Measurements from ENCODE around the gene CYP24A1.
"Not testable (repeated sequence)": the region's sequence is repeated elsewhere in the genome, so short reads cannot be mapped to it uniquely, and the experiment has no call there.

CYP24A1 gene

DNA sequence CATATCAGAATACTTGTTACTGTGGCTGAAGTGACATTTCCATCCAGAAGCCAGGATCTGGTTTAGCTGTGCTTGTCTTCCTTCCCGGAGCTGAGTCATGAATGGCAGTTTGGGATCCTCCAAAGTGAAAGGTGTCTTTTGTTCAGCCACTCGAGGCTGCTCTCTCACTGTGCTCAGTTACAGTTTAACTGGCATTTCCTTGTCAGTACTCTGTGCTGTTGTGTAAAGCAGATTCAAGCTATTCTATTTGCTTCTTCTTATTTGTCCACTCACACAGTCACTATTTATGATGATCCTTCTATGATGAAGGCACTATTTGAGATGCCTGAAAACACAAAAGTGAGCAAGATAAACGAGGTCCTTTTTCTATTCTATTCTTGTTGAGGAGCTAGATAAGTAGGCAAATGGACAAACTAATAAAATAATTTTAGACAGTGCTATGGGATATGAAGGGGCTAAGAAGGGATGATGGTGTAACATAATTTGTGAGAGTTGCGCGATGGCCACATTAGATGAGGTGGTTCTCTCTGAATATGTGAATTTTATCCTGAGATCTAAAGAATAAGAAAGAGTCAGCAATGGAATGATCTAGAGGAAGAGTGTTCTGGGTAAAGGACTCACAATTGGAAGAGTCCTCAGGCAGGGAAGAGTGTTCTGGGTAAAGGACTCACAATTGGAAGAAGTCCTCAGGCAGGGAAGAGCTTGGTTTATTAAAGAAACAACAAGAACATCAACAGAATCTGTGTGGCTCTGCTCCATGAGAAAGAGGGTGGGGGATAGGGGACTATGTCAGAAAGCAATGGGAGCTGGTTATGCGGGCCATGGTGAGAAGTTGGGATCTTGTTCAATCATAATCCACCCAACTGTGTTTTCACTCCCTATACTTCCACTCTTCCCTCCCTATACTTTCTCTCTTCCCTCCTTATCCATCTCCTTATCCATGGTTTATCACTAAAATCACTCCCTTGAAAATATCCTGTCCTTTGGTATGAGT is 40.1 kb downstream of the CYP24A1 start:
- DNase-seq (ENCODE audit: low spot score), result no peak

GRCh38 chr20:54132612-54133433 is 41.0 kb downstream of the CYP24A1 start:
- DNase-seq (ENCODE audit: low spot score), result no peak

DNA sequence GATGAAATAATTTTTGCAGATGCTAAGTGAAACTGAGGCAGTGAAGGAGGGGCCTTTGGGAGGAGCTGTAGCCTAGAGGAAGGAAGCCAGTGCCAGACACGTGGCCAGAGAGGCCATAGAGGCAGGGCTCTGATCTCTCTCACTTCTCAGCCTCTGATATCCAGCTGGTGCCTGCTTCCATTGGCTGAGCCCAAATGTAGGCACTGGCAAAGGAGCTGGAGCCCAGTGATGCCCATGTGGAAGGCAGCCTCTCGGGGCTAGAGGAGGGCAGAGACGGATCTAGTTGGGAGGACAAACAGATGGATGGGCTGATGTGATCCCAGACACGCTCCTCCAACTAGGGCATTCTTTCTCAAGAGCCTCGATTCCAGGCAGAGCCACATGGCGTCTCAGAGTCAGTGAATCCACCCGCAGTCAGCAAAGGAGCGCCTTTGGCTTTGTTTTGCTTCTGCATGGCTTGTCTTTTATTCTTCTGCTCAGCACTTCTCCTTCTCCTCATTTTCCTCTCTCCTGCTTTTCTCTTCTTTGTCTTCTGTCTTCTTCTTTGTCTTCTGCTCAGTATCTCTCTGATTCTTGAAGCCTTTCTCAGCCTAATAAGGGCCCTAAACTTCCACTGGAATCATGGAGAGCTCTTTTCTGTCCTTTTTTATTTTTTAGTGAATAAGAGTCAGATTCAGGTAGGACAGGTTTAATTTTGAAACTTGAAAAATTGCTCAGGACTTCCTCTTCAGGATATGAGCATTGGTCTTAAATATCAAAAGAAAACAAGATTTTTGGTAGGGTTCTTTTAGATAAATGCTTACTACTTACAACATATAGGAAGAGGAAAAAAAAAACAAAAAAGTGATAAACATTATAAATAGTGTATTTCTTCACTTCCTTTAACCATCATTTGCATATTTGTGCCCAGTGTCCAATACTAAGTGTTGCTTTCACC is 41.8 kb downstream of the CYP24A1 start:
- no peak for DNase-seq (ENCODE audit: low spot score)

- DNase-seq (ENCODE audit: low spot score), result not testable (repeated sequence)
These were observed 42.7 kb downstream of the CYP24A1 start for GRCh38 chr20:54131125-54131524.

DNA sequence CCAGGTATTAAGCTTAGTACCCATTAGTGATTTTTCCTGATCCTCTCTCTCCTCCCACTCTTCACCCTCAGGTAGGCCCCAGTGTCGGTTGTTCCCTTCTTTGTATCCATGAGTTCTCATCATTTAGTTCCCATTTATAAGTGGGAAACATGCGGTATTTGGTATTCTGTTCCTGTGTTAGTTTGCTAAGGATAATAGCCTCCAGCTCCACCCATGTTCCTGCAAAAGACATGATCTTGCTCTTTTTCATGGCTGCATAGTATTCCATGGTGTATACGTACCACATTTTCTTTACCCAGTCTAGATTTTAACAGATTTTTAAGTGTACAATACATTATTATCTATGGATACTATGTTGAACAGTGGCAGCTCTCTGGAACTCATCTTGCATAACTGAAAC is 44.4 kb downstream of the CYP24A1 start:
- DNase-seq (ENCODE audit: low spot score), result no peak

GRCh38 chr20:54127855-54128574 is 45.8 kb downstream of the CYP24A1 start:
- DNase-seq (ENCODE audit: low spot score), result no peak

DNA sequence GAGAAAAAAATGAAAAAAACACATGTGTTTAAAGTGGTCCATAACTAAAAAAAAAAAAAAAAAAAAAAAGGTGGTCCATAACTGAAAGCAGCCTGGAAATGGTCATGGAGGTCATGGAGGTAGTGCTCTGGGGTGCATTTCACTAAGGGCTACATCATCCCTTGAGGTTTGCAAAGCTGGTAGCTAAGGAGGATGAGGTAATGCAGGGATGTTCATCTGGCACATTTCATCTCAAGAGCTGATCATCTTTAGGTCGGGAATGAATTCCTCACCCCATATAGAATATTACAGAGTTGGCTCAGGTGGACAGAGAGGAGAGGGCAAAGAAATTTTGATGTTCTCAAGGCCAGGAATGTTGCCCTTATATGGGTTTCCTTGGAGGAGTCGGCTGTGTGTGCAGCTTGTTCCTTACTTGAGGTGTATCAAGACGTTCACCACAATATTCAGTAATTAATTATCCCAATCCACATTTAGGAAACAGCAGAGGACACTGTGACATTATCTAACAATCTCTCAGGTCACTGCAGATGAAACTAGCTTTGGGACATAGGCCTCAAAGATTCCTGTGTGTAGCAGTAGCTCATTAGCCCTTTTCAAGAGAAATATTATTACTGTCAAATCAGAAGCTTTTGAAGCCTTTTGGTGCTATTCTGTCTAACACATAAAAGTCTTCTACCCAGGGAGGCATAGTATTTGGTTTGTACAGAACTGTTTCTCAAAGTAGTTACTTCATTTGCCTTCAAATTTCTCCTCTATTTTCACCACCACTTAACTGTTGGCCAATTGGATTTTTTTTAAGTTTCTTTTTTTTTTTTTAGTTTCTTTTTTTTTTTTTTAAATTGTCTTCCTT is 46.8 kb downstream of the CYP24A1 start:
- no peak for DNase-seq (ENCODE audit: low spot score)

DNA sequence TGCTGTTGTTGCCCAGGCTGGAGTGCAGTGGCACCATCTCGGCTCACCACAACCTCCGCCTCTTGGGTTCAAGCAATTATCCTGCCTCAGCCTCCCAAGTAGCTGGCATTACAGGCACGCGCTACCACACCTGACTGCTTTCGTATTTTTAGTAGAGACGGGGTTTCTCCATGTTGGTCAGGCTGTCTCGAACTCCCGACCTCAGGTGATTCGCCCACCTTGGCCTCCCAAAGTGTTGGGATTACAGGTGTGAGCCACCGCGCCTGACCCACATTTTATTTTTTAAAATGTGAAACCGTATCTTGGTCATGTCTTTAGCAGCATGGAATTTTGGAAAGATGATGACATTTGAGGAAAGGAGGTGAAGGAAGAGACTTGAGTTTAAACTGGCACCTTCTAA is 47.5 kb downstream of the CYP24A1 start:
- not testable (repeated sequence) for DNase-seq (ENCODE audit: low spot score)

GRCh38 chr20:54123587-54124180 is 50.1 kb downstream of the CYP24A1 start:
- DNase-seq (ENCODE audit: low spot score), result peak; percentile 91

DNA sequence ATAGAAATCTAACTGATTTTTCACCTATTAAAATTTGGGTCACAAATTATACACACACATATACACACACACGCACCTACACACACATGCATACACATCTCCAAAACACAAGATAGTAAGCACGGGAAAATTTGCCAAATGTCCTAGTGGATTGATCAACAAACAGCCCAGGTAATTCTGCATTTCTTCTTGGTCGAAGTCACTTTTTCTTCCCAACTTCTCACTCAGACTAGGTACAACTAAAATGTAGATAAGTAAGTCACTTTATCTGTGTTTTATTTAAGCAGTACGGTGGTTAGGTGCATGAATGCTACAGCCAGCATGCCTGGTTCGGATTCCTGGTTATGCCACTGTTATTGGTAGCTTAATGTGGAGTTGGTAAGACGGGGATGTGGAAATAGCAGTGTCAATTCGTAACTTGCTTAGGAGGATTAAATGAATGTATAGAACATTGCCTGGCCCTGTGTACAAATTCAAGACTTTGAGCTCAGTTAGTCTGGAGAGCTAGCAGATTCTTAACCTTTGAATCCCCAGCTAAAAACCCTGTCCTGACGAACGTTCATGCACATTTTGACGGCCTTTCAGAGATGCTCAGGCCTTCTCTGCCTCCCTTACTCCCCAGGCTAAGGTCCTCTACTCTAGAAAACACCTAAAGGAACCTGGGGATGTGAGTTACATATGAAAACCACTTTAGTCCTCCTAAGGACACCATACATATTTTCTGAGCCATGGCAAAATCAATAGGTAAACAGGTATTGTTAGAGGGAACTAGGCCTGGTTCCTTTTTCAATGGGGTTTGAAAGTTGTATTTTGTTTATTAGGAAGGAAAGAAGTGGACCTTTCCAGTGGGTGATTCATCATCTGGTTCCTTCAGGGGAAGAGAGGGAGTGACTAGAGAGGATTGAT is 50.9 kb downstream of the CYP24A1 start:
- no peak for DNase-seq (ENCODE audit: low spot score)

DNA sequence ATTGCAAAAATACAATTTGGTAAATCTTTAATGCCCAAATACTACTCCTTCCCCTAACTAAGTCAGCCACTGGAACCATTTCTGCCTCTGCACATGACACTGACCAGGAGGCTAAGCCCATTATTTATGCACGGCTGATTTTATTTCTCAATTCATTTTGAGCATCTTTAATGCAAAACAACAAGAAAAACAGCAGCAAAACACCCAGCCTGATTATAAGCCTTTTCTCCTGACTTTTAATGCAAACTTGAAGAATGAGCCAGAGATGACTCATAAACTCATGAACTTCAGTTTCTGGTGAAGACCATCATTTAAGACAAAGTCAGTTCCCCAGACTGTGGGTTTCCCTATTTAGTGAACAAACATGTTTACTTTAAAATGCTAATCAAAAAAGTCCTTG is 51.6 kb downstream of the CYP24A1 start:
- no peak for DNase-seq (ENCODE audit: low spot score)

DNA sequence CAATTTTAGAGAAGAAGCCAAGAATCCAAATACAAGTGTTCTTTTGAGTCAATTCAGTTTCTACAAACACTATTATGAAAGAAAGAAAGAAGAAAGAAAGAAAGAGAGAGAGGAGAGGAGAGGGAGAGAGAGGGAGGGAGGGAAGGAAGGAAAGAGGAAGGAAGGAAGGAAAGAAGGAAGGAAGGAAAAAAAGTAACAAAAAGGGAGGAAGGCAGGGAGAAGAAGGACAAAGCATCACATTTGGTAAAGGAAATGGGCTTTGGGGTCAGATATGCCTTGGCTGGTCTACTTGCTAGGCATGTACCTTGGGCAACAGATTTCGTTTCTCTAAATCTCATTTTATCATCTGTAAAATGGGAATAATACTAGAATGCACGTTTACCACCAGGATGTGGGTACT is 54.0 kb downstream of the CYP24A1 start:
- no peak for DNase-seq (ENCODE audit: low spot score)

DNA sequence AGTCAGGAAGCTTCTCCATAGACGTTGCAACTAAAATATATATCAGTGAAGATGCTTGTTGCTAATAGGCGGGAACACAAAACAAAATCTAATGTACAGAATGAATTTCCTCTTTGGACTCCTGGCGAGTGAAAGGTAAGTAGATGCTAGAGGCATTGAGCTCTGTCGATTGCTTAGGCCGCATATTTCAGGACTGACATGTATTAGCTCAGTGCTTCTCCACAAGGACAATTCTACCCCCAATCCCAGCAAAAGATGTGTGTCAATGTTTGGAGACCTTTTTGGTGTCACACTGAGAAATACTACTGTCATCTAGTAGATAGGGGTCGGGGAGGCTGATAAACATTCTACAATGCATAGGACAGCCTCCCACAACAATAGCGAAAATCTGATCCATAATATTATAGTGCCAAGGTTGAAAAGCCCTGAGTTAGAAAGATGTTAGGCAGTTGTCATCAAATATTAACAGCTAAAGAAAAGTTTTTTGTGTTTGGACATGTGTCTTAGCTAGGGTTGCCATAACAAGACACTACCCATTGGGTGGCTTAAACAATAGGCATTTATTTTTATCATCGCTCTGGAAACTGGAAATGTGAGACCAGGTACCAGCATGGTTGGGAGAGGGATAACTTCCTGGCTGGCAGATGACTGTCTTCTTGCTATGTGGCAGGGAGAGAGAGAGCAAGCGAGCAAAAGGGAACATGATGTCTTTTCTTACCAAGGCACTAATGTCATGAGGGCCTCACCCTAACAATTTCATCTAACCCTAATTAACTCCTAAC is 55.4 kb downstream of the CYP24A1 start:
- no peak for DNase-seq (ENCODE audit: low spot score)

- DNase-seq (ENCODE audit: low spot score), result no peak
These were observed 57.1 kb downstream of the CYP24A1 start for GRCh38 chr20:54116550-54117235.

- DNase-seq (ENCODE audit: low spot score), result no peak
These were observed 58.5 kb downstream of the CYP24A1 start for GRCh38 chr20:54115172-54115854.

- DNase-seq (ENCODE audit: low spot score), result no peak
These were observed 59.7 kb downstream of the CYP24A1 start for GRCh38 chr20:54114109-54114508.

DNA sequence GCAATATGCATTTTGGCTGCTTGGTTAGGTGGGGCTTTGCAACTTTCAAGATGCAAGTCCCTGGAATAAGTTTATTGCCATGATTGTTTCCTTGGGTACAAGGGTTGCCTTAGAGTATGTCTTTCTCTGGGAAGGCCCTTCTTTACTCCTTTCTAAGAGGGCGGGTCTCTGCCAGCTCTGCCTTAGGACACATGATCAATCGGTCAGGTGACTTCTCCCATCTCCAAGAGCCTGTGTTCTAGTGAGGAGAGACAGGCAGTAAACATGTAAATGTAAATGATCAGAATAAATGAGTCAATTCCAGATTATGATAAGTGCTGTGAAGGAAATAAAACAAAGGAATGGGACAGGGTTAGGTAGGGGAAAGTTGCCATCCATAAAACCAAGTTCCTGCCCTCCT is 60.2 kb downstream of the CYP24A1 start:
- DNase-seq (ENCODE audit: low spot score), result no peak
